CD4-positive, alpha-beta T cell treated with Interleukin-4 for 4 hours (primary cell): ENCODE measurements around the gene PDGFA.

Experiments used
- DNase-seq: peaks from one replicate; pipeline ENCODE4 v3.0.0-alpha.2; 2020

PDGFA gene

GRCh38 chr7:500521-501420 lies 18.9 kb downstream of the PDGFA start:
- DNase-seq, result no peak

GRCh38 chr7:499853-500485 lies 19.7 kb downstream of the PDGFA start:
- no peak for DNase-seq

GRCh38 chr7:498678-499641 lies 20.7 kb downstream of the PDGFA start:
- DNase-seq, result no peak

- no peak for DNase-seq
Observed at GRCh38 chr7:497946-498655, 21.5 kb downstream of the PDGFA start.

GRCh38 chr7:497346-497745 lies 22.3 kb downstream of the PDGFA start:
- no peak for DNase-seq

- no peak for DNase-seq
Observed at GRCh38 chr7:496528-497295, 22.9 kb downstream of the PDGFA start.

- no peak for DNase-seq
Observed at GRCh38 chr7:495761-496321, 23.8 kb downstream of the PDGFA start.

GRCh38 chr7:495326-495725 lies 24.3 kb downstream of the PDGFA start:
- DNase-seq, result no peak

- no peak for DNase-seq
Observed at GRCh38 chr7:494906-495305, 24.7 kb downstream of the PDGFA start.

- DNase-seq, result no peak
Observed at GRCh38 chr7:494259-494687, 25.4 kb downstream of the PDGFA start.

- DNase-seq, result no peak
Observed at GRCh38 chr7:493661-494251, 25.9 kb downstream of the PDGFA start.

- DNase-seq, result no peak
Observed at GRCh38 chr7:492714-493065, 27.0 kb downstream of the PDGFA start.

GRCh38 chr7:491958-492713 lies 27.5 kb downstream of the PDGFA start:
- DNase-seq, result no peak

- no peak for DNase-seq
Observed at GRCh38 chr7:491292-491957, 28.2 kb downstream of the PDGFA start.

GRCh38 chr7:490461-491291 lies 29.0 kb downstream of the PDGFA start:
- DNase-seq, result no peak

GRCh38 chr7:489876-490275 lies 29.8 kb downstream of the PDGFA start:
- no peak for DNase-seq

GRCh38 chr7:486216-486743 lies 33.4 kb downstream of the PDGFA start:
- DNase-seq, result no peak
